K562 (cell line): ENCODE data around the gene DPH6. TPM values are rescaled to one million over a fixed set of nuclear protein-coding genes. Genes with fewer than 3 reads are reported as not detected.

Experiments
- ATAC-seq: fragments of 200-7000 bp; cut with Tn5 transposase; 3 replicates; pipeline ENCODE4 v1.9.1; 2020; ENCODE audit warnings: moderate library complexity
- BruUV-seq: library from RNA; stranded (reverse); fragments of 400-500 nt; replicated peaks from 2 replicates; lab custom pipeline; 2021; lab: Mats Ljungman, UMichigan
- CTCF ChIA-PET: fragments of 300-600 bp; formaldehyde crosslinking; extraction: SDS; loops from one replicate; lab custom pipeline; 2021; ENCODE audit warnings: low intra/inter-chr PET ratio; lab: Yijun Ruan, JAX
- POLR2A ChIA-PET: fragments of 300-600, 350-650 bp; sonication (Branson Sonifier 250); formaldehyde crosslinking; extraction: SDS; loops from one replicate; lab custom pipeline; 2021; ENCODE audit warnings: antibody characterized with exemption, inconsistent platforms; lab: Yijun Ruan, JAX
- DNase-seq, 4 experiments: peaks; one replicate each; pipeline versions ENCODE4 v3.0.0 to v3.0.0-alpha.2; 2011 to 2018; ENCODE audit warnings: low spot score in 3 of 4, mixed read lengths in 3 of 4; ENCODE audit errors: extremely low read depth in 1 of 4
- FAIRE-seq: peaks from 2 replicates; lab custom pipeline; 2011; peaks lifted over from hg19 to GRCh38; lab: Jason Lieb, UNC
- H2AFZ ChIP-seq: 2 replicates; pipeline ENCODE4 v1.6.0; 2011; ENCODE audit warnings: low read depth, low read length, control low read depth, inconsistent platforms
- H3K27ac ChIP-seq: fragments of 200-600 bp; 3 replicates; pipeline ENCODE4 v1.8.0; 2011; ENCODE audit warnings: low read depth, mild to moderate bottlenecking, control low read depth, inconsistent platforms, low read length, moderate library complexity, mixed read lengths; ENCODE audit errors: extremely low read depth
- H3K27me3 ChIP-seq, 2 experiments: fragments of 300-600 bp in 1 of 2; 2 replicates in 1 of 2; 3 replicates in 1 of 2; pipeline versions ENCODE4 v1.6.0 to v1.8.0; 2011; ENCODE audit warnings: inconsistent platforms in 2 of 2, low read length in 2 of 2, mild to moderate bottlenecking in 1 of 2, mixed read lengths in 1 of 2, moderate library complexity in 1 of 2; ENCODE audit not compliant: control insufficient read depth in 2 of 2, insufficient read depth in 2 of 2
- H3K36me3 ChIP-seq: fragments of 300-600 bp; 3 replicates; pipeline ENCODE4 v1.8.0; 2011; ENCODE audit warnings: mild to moderate bottlenecking, low read length, inconsistent platforms; ENCODE audit not compliant: control insufficient read depth, insufficient read depth
- H3K4me1 ChIP-seq, 2 experiments: fragments of 200-600 bp in 1 of 2; replicated peaks in 1 of 2; 2 replicates in 1 of 2; 3 replicates in 1 of 2; pipeline versions ENCODE4 v1.5.1 to v1.8.0; 2011; ENCODE audit warnings: inconsistent platforms in 2 of 2, low read length in 2 of 2, mild to moderate bottlenecking in 1 of 2, mixed read lengths in 1 of 2, moderate library complexity in 1 of 2; ENCODE audit not compliant: control insufficient read depth in 2 of 2, insufficient read depth in 2 of 2
- H3K4me2 ChIP-seq: 2 replicates; pipeline ENCODE4 v1.6.1; 2011; ENCODE audit warnings: low read length, control low read depth, inconsistent platforms, mixed read lengths; ENCODE audit not compliant: insufficient read depth
- H3K4me3 ChIP-seq: fragments of 200-600 bp; sonication (generic), shearing (Covaris generic); 2 replicates; pipeline ENCODE4 v1.5.1; 2016; ENCODE audit warnings: control low read depth, inconsistent platforms
- H3K79me2 ChIP-seq: fragments of 200-600 bp; 3 replicates; pipeline ENCODE4 v1.8.0; 2011; ENCODE audit warnings: low read length, inconsistent platforms; ENCODE audit not compliant: control insufficient read depth, insufficient read depth
- H3K9ac ChIP-seq, 2 experiments: 2 replicates each; pipeline versions ENCODE4 v1.6.0 to v1.6.1; 2011; ENCODE audit warnings: low read depth in 2 of 2, low read length in 2 of 2, control low read depth in 1 of 2, inconsistent platforms in 1 of 2, mild to moderate bottlenecking in 1 of 2, mixed read lengths in 1 of 2; ENCODE audit not compliant: insufficient read depth in 1 of 2
- H3K9me1 ChIP-seq: one replicate; pipeline ENCODE4 v1.6.0; 2011; ENCODE audit warnings: inconsistent platforms, mild to moderate bottlenecking, low read length, moderate library complexity; ENCODE audit not compliant: control insufficient read depth, insufficient read depth
- H3K9me3 ChIP-seq: replicated peaks from 2 replicates; pipeline ENCODE4 v1.5.1; 2011; ENCODE audit warnings: low read depth, low read length, inconsistent platforms; ENCODE audit not compliant: control insufficient read depth, insufficient read depth
- H4K20me1 ChIP-seq: replicated peaks from 2 replicates; pipeline ENCODE4 v1.6.1; 2011; ENCODE audit warnings: low read length, inconsistent platforms, mixed read lengths; ENCODE audit not compliant: control insufficient read depth, insufficient read depth
- ATF4 ChIP-seq: fragments of 450-650 bp; formaldehyde crosslinking; IDR thresholded peaks from 2 replicates; pipeline ENCODE4 v1.4.0; 2022; ENCODE audit warnings: mild to moderate bottlenecking, moderate library complexity
- DLX4 ChIP-seq: fragments of 250-450 bp; sonication (Bioruptor Pico); IDR thresholded peaks from 2 replicates; pipeline ENCODE4 v1.6.1; 2021; ENCODE audit warnings: mild to moderate bottlenecking
- DNMT1 ChIP-seq: fragments of 450-650 bp; IDR thresholded peaks from 2 replicates; pipeline ENCODE4 v1.6.1; 2016; ENCODE audit warnings: antibody characterized with exemption, mild to moderate bottlenecking
- GATAD2A ChIP-seq: fragments of 450-650 bp; IDR thresholded peaks from 2 replicates; pipeline ENCODE4 v1.6.1; 2017
- MBD1 ChIP-seq: fragments of 250-450 bp; sonication (Bioruptor Pico); IDR thresholded peaks from 2 replicates; pipeline ENCODE4 v1.8.0; 2022; ENCODE audit warnings: inconsistent platforms
- NUFIP1 ChIP-seq: fragments of 450-650 bp; IDR thresholded peaks from 2 replicates; pipeline ENCODE4 v1.6.1; 2018; ENCODE audit not compliant: partially characterized antibody
- PPARD ChIP-seq: fragments of 250-450 bp; sonication (Bioruptor Pico); IDR thresholded peaks from 2 replicates; pipeline ENCODE4 v1.8.0; 2022; ENCODE audit warnings: inconsistent platforms, mild to moderate bottlenecking, moderate library complexity
- WGBS: fragments of 100-300 bp; shearing (Covaris generic); methylation state at CpG from one replicate; pipeline ENCODE4 v1.1.6; 2016; ENCODE audit warnings: low coverage, mixed read lengths; ENCODE audit not compliant: insufficient coverage; ENCODE audit errors: missing lambda C conversion rate; 5-methylcytosine and 5-hydroxymethylcytosine counted together
- in situ Hi-C: fragments of 300-500 bp; cut with MboI; formaldehyde crosslinking; loops from 4 replicates; pipeline ENCODE4 v1.15.0; 2018; ENCODE audit warnings: inconsistent platforms, mixed read lengths
- intact Hi-C: fragments of 100-400 bp; cut with micrococcal nuclease; formaldehyde crosslinking; loops from 2 replicates; pipeline ENCODE4 v1.14.2; 2022
- polyA plus RNA-seq, 8 experiments: library from polyadenylated mRNA; depleted of rRNA in 4 of 8; stranded (reverse) in 5 of 8; unstranded in 3 of 8; fragments of >200 nt; fragmentation: Nextera tagmentation in 2 of 8; fragmentation: Illumina TruSeq in 1 of 8; extraction: Ambion mirVana in 2 of 8; extraction: Trizol in 1 of 8; gene quantifications; 2 replicates each; pipeline versions ENCODE4 v1.2.1 to v1.2.3, GENCODE V29; 2011 to 2014; ENCODE audit warnings: inconsistent platforms in 1 of 8, missing spikeins in 1 of 8
- total RNA-seq, 7 experiments: library from RNA; depleted of rRNA in 6 of 7; stranded (reverse); fragments of >200 nt in 6 of 7; fragmentation: Illumina TruSeq in 2 of 7; extraction: Trizol in 2 of 7; gene quantifications; 2 replicates each; pipeline versions ENCODE4 v1.2.1 to v1.2.3, GENCODE V29; 2011 to 2021; ENCODE audit warnings: low replicate concordance in 1 of 7

Gene DPH6
- total and polyA plus RNA-seq, 9 of the 15 experiments (the other 6 are each of a cell fraction or from before 2014, with no cell fraction given) = 10.1 to 69.1 (median 18.8) TPM

GRCh38 chr15:35466476-35466875, 79.5 kb downstream of the DPH6 start:
- ChIA-PET CTCF (no interaction called here), POLR2A (no interaction called here)
- no peak overlapping the region for H3K27ac ChIP-seq
- H3K9me3 ChIP-seq = no peaks in the 10 kb centered on the region
- ATAC-seq = no peak
- no peak for DNase-seq
- no peak overlapping the region for H3K4me2 ChIP-seq
- H3K36me3 ChIP-seq = no peaks in the 10 kb centered on the region
- no peaks in the 10 kb centered on the region for H3K9me1 ChIP-seq
- no peak for TF ChIP-seq DNMT1
- no peak for TF ChIP-seq DLX4 (CRISPR knock-in tag)
- TF ChIP-seq GATAD2A = no peak
- no peak for TF ChIP-seq NUFIP1
- no peak for TF ChIP-seq ATF4
- TF ChIP-seq MBD1 = no peak
- TF ChIP-seq PPARD = no peak
- no peak overlapping the region for H2AFZ ChIP-seq
- no peaks in the 10 kb centered on the region for H3K27me3 ChIP-seq
- H3K9ac ChIP-seq = no peak overlapping the region
- no TSS peak for BruUV-seq
- in situ Hi-C loops = no loop called here
- no peaks in the 10 kb centered on the region for H3K4me1 ChIP-seq
- FAIRE-seq = no peak
- intact Hi-C loops = no loop called here
- H3K4me3 ChIP-seq = no peak overlapping the region
- no peaks in the 10 kb centered on the region for H4K20me1 ChIP-seq
- H3K79me2 ChIP-seq = no peaks in the 10 kb centered on the region
- WGBS = 3% methylated on average over 2 of the region's 2 CpGs
